GM11168 (cell line): ENCODE data around the gene NEU4.

Source experiments
- in situ Hi-C: fragments of 300-500 bp; cut with MboI; formaldehyde crosslinking; loops from one replicate; pipeline ENCODE4 v1.12.0; 2022; ENCODE audit warnings: low sequenced_read_pairs; ENCODE audit not compliant: unreplicated experiment

The NEU4 gene

DNA sequence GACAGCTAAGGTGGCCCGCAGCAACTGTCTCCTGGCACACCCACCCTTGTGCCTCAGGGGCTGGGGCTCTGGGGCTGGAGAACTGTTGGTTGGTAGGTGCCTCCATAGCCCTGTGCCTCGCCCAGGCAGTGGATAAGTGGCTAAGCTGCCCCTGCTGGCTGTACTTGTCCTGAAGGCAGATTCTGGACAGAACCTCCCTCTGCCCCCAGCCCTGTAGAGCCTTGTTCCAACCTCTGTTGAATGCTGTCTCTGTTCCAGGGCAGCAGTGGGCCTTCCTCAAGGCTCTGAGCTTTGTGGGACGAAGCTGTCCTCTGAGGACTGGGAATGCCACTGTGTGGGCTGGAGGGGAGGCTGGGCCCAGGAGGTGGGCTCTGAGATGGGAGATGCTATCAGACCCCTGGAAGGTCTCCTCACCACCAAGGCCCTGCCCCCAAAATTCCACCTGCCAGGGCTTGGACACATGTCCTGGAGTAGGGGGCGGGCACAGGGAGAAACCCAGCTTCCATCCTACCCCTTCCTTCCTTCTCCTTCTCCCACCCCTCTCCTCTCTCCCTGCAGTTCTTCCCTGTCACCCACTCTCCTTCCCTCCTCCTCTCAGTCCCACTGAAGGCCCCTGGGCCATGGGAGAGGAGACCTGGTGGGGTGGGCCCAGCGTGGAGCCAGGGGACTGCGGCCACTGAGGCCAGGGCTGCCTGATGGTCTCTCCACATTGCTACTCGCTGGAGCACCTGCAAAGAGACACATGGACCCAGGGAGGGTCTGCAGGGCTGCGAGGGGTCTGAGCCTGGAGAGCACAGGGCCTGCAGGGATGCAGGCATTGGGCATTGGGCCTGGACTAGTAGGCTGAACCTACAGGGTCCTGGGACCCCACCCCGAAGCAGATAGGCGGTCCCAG lies 51.4 kb downstream of the NEU4 start:
- in situ Hi-C loops: no loop called here

DNA sequence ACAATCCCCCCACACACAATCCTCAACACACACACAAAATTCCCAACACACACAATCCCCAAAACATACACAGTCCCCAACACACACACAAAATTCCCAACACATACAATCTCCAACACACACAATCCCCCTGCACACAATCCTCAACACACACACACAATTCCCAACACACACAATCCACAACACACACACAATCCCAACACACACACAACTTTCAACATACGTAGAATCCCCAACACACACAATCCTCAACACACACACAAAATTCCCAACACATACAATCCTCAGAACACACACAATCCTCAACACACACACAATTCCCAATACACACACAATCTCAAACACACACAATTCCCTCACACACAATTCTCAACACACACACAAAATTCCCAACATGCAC lies 52.3 kb downstream of the NEU4 start:
- in situ Hi-C loops: no loop called here

GRCh38 chr2:241862093-241862492 lies 53.1 kb downstream of the NEU4 start:
- in situ Hi-C loops: no loop called here

DNA sequence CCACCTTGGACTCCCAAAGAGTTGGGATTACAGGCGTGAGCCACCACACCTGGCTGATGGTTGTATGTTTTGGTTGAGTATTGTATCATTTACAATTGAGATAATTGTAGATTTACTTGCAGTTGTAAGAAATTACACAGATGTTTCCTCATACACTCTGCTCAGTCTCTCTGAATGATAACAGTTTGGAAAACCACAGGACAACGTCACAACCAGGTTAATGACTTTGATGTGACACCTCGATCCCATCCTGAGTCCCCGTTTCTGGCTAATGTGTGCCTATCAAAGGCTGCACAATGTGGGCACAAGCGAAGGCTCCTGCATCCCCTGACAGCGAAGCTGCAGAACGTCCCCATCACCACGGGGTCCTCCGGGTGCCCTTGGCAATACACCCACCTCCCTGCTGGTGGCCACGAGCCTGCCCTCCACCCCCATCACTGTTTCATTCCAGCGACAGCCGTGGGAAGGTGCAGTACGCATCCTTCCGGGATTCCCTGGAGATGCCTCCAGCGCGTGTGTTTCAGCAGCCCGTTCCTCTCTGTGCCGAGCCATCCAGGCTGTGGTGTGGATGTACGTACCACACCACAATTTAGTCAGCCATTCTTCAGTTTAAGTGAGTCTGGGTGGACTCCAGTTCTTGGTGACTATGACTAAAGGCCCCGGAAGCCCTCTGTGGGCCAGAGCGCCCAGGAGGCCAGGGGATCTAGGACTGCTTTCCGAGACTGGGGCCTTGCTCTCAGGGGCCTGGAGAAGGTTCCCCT lies 54.0 kb downstream of the NEU4 start:
- in situ Hi-C loops: no loop called here

- in situ Hi-C loops: no loop called here
These were observed 54.6 kb downstream of the NEU4 start for GRCh38 chr2:241863536-241863954.

GRCh38 chr2:241864168-241864849 lies 55.3 kb downstream of the NEU4 start:
- in situ Hi-C loops: no loop called here

DNA sequence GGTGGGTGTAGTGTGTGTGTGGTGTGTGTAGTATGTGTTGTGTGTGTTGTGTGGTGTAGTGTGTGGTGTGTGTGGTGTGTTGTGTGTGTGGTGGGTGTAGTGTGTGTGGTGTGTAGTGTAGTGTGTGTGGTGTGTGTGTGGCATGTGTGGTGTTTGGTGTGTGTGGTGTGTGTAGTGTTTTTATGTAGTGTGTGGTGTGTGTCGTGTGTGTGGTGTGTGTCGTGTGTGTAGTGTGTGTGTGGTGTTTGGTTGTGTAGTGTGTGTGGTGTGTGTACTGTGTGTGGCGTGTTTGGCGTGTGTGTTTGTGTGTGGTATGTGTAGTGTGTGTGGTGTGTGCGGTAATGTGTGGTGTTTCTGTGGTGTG lies 55.8 kb downstream of the NEU4 start:
- in situ Hi-C loops: no loop called here

GRCh38 chr2:241865416-241865956 lies 56.5 kb downstream of the NEU4 start:
- in situ Hi-C loops: no loop called here

GRCh38 chr2:241865957-241866789 lies 57.2 kb downstream of the NEU4 start:
- in situ Hi-C loops: no loop called here
